SK-N-MC (cell line): ENCODE results near the gene HOXD4.

Experiments
- EZH2 ChIP-seq: fragments of 200-600 bp; sonication (generic); IDR thresholded peaks from one replicate; pipeline ENCODE4 v1.6.1; 2017; ENCODE audit warnings: antibody characterized with exemption
- POLR2AphosphoS5 ChIP-seq: IDR thresholded peaks from 2 replicates; pipeline ENCODE4 v1.6.1; 2012; ENCODE audit warnings: mild to moderate bottlenecking, low read depth, low read length, borderline replicate concordance

- TF ChIP-seq EZH2 (no peak), POLR2AphosphoS5 (no peak)
Observed at GRCh38 chr2:176139661-176140512, 11.5 kb upstream of the HOXD4 start.
